GM21367 (cell line): ENCODE data around the gene LRCH4.

Experiments used
- ATAC-seq: cut with Tn5 transposase; IDR thresholded peaks from one replicate; pipeline ENCODE4 v1.9.1; 2021; ENCODE audit not compliant: unreplicated experiment

LRCH4 gene

DNA sequence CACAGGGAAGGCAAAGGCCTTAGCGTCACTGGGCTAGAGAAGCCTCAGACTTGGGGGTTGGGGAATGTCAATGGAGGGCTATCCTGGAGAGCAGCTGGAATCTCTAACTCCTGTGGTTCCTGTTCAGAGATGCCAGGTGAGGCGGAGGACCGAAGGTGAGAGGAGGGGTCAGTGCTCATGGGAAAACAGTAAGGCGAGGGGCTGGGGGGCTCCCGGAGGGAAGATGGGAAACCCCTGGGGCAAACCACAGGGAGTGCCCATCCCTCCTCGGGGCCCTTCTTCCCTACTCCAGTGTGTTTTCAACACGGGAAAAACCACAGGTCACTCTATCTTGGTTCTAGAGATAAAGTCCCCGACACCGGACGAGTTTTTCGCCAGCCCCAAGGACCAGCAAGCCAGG, 3.3 kb downstream of the LRCH4 start:
- no peak for ATAC-seq

DNA sequence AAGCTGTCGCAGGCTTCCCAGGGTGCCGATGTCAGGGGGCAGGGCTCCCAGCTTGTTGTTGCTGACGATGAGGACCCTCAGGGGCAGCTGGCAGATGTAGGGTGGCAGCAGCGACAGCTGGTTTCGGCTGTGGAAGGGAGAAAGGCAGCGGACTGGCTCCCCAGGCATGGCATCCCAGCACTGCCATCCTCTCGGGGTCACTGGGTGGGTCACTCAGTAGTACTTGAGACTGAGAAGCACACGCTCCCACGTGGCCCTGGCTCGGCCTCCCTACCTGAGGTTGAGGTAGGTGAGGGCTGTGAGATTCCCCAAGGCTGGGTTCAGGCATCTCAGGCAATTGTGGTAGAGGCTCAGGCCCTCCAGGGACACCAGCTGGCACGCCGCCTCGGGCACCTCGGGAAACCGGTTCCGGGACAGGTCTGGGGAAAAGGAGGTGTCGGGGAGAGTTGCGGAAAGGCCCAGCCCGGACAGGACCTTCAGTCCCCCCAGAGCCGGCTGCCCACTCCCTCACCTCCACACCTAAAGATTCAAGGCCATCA, 3.8 kb downstream of the LRCH4 start:
- ATAC-seq: no peak

DNA sequence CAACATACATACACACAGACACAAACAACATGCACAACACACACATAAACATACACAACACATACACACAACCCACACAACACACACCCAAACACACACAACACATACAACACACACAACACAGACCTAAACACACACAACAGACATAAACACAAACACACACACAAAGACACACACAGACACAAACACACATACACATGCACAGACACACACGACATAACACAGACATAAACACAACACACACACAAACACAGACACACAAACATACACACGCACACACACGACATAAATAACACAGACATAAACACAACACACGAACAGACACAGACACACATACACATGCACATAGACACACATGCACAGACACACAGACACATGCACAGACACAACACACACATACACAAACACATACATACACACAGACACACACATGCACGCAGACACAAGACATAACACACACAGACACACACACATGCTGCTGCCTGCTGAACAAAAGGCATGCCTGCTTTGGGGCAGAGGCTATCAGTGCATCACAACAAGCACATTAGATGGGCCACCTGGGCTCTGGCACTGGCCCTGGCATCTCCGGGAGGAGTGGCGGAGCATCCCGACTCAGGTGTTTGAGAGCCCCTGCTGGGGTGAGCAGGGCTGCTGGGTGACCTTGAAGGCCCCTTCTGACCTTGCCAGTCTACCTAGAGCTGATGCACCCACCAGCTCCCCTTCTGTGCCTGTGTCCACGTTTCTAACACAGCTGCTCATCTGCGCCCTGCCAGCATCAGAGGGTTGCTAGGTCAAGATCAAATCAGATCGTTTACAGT, 5.3 kb downstream of the LRCH4 start:
- no peak for ATAC-seq

DNA sequence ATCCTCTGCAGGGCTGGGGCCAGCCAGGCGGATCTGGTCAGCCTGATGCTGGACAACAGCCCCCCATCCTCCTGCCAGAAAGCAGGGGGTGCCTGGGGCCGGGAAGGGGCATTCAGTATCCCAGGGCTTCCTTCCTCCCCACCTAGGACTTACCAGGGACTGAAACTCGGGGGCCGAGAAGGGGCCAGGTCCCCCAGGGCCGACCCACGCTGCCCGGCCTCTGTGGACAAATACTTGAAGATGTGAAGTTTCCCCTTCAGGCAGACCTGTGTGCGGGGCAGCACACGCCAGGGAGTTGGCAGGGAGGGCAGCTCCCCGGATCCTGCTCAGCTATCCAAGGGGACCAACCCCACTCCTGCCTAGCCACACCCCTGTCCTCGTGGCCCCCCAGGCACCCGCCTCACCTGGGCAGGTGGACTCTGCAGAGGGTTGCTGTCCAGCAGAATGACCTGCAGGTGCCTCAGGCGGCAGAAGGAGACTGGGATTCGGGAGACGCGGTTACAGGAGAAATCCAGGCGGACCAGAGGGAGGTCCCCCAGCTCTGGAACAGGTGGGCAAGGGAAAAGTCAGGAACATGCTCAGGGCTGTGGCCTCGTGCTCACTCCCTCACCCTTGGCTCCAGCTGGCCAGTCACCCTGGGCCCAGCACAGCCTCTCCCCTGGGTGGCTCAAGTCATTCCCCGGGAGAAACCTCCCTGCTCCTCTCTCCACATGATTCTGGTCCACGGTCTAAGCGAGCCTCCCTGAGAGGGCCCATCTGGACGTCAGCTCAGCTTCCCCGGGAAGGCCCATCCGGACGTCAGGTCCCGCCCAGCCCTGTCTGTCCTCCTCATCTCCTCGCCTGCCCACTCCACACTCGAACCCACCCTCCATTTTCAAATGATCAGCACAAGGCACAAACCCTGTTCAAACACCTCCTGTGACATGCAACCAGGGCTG, 7.4 kb downstream of the LRCH4 start:
- no peak for ATAC-seq

DNA sequence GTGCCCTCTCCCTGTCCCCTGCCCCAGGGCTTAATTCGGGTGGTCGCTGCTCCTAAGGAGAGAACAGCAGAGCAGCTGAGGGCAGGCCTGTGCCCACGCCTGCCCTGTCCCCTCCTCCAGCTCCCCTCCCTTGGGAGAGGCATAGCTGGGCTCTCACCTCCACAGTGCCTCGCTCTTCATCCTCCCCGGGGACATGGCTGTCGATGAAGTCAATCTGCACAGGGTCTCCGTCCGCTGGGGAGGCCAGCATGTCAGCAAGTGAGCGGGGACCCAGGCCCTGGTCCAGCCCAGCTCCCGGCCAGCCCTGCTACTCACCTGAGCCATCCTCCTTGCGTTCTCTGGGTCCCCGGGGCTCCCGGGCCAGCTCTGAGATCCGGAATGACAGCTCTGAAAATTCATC, 8.4 kb downstream of the LRCH4 start:
- ATAC-seq: no peak

DNA sequence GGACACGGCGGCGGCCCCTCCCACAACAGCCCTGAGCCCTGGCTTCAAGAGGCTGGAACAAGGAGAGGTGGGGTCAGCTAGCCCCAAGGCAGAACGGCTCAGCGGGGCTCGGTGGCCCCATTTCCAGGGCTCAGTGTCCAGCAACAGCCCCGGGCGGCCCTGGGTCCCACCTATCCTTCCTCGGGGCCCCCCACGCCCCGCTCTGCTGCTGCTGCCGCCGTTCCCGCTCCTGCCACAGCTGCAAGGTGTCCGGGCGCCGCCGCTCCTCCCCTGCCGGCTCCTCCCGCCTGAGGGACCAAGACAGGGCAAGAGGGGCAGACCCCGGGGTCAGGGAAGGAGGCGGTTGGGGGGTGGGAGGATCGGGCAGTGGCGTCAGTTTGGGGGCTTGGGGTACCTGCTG, 8.8 kb downstream of the LRCH4 start:
- no peak for ATAC-seq

DNA sequence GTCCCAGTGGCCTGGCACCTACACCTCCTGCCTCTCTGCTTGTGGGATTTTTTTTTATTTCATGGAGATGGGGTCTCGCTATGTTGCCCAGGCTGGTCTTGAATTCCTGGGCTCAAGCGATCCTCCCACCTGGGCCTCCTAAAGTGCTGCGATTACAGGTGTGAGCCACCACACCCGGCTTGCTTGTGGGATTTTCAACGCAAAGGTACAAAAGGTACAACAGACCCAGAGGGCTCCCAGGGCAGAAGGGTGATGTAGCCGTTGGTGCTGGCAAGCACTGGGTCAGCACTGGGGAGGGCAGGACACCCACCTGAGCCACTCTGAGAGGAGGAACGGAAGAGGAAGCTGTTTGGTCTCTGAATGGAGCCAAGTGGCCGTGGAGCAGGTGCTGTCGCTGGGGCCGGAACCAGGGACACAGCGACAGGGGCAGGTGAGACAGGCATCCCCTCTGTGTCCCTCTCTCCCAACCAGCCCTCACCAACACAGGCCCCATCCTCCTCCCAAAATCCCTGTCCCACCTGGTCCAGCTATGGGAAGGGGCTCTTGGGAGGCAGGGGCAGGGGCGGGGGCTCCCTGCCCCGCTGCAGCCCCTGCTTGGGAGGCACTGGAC, 9.4 kb downstream of the LRCH4 start:
- no peak for ATAC-seq

DNA sequence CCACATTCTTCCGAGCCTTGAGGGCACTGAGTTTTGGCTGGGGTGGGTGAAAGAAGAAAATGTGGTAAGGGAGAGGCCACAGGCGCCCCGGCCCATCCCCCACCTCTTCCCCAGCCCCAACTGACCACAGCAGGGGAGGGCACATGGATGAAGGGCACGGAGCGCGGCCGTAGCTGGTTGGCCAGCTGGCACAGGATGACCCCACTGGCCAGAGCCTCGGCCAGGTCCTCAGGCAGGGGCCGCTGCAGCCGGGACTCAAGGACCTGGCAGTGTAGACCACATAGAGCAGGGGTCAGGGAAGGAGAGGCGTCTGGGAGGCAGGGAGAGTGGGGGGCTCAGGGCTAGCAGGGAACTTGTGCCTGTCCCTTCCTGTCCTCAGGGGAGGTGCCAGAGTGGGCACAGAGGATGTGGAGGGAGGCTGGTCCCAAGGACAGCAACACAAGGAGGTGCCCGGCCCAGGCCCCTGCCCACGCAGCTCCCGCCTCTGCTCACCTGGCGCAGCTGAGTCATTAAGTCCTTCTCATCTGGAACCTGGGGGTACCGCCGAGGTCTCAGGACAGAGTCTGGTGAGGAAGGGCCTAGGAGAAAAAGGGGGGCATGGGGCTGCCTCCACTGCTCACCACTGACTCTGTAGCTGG, 10.1 kb downstream of the LRCH4 start:
- ATAC-seq: no peak

DNA sequence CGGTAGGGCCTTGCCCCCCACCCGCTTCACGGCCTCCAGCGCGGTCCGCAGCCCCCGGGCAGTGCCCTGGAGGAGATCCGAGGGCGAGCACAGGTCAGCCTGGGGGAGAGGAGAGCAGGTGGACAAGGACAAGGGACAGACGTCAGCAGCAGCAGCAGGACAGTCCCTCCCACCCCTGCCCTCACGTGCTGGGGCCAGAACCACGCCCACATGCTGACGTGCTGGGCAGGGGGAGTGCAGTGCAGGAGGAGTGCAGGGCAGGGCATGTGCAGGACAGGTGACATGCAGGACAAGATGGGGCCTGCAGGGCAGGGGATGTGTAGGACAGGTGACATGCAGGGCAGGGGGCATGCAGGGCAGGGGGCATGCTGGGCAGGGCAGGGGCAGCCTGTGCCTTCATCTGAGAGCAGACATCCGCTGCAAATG, 10.7 kb downstream of the LRCH4 start:
- ATAC-seq: no peak

DNA sequence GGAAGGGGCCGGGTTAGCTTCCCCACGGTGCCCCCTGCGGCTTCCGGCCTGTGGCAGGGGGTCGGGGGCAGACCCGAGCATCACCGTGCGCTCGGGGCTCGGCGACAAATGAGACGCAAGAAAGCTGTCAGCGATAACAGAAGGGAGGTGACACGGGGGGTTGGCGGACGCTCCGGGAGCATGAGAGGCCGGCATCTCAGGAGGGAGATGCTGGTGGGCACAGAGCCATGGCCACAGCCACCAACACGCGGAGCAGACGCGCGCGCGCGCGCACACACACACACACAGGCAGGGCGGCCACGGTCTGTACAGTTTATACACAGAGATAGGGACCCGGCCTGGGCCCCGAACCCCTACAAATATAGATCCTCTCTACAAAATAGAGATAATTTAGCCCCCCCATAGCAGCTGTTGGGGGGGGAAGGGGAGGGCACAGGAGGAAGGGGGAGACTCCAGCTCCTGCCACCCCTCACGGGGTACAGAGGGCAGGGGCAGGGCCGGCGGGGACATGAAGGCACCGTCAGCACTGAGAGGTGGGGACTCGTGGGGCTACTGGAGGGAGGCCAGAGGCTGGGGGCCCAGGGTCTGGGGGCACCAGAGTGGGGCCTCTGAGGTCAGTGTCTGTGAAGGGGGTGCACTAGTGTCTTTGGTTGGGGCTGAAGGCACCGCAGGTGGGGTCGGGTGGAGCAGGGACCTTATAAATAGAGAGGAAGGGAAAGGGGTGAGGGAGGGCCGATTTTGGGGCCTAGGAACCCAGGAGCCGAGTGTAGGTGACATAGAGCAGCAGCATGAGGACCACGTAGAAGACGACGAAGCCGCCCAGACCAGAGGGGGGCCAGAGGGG, 11.3 kb downstream of the LRCH4 start:
- no peak for ATAC-seq

DNA sequence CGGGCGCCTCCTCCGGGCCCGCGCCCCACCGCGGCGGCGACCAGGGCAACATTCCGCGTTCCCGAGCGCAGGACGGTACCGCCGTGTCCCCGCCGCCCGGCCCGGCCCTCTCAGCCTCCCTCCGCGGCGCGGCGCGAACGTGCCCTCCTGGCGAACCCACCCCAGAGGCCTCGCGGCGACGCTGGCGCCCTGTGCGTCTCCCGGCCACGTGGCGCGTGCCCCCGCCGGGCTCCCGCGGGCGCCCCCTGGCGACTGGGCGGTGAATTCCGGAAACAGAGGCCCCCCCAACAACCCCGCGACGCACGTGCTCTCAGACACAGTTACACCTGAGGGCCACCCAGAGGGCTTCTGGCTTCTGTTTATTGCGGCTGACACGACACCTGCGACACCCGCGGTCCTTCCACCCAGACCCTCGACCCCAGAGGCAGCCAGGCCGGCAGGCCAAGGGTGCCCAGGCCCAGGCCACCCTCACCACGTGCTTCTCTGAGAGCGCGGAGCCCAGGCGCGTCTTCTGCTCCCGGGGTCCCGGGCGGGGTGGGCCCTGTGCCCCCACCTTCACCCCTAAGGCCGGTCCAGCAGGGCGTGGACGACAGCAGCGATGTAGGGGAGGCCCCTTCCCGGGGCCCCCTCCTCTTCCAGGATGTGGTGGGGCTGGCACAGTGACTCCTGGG, 12.1 kb downstream of the LRCH4 start, which contains the start of gene SAP25:
Gene SAP25 (minus strand): TSS at position 210 of the 671 bp plus-strand sequence. CDS start 158 bp downstream, at position 52.
- no peak for ATAC-seq

DNA sequence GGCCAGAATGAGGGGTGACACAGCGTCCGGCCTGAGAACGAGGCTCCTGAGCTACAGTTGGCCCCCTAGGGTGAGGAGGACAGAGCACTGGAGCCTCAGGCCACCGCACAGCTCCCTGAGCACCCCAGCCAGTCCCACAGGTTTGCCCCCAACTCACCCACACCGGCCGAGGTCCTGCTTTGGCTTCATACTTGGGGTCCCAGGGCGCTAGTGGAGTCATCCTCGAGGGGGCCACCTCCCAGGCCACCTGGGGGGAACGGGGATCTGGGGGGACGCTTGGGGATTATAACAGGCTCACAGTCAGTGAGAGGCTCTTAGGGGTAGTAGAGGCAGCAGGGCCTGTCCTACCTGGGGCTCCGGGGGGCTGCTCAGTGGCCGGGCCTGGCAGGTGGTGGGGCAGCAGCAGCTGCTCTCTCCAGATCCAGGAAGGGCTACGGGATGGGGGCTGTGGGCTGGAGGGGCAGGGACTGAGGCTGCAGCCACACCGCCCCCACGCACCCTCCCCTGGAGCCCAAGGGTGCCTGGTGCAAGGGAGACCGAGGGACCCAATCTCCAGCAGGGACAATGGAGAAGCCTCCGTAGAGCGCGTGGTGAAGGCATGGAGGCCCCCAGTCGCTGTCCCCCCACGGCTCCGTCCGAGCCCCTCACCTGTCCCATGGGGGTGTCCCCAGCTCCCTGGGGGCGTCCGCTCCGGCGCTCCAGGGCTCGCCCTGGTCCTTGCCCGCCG, 12.8 kb downstream of the LRCH4 start:
- no peak for ATAC-seq

DNA sequence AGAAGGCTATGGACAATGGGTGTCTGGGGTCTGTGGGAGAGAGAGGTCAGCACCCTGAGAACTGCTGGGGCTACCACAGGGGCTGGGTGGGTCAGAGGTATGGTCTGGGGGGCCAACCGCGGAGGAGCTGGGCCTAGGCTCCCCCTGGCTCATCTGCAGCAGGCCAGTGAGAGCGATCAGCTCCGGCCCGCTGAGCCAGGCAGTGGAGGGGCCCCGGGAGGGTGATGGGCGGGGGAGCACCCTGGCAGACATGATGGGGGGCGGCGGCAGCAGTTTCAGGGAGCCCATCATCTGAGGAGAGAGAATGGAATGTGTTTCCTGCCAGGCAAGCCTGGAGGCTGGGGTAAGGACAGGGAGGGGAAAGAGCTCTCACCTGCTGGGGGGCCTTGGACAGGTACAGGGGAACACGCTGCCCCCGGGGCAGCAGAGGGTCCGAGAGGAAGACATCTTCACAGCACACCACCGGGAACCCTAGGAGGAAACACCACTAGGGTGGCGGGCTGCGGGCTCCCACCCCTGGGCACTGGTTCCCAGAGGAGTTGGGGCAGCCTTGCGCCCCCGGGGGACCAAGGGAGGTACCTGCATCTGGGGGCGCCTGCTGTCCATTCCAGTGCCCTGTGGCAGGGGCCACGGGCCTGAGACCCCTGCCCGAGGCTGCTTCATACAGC, 13.5 kb downstream of the LRCH4 start:
- ATAC-seq: no peak

DNA sequence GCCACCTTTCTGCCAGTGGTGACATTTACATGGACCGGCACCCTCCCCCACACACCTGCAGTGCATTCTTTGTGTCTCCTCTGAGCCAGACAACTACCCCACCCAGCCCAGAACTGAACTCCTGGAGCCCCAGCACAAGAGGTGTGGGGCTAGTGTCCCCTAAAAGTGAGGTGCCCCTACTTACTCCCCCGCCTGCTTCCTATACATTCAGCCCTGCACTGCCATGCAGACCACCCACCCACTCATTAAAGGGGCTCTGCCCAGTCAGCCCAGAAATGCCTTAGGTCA, 14.2 kb downstream of the LRCH4 start:
- no peak for ATAC-seq

DNA sequence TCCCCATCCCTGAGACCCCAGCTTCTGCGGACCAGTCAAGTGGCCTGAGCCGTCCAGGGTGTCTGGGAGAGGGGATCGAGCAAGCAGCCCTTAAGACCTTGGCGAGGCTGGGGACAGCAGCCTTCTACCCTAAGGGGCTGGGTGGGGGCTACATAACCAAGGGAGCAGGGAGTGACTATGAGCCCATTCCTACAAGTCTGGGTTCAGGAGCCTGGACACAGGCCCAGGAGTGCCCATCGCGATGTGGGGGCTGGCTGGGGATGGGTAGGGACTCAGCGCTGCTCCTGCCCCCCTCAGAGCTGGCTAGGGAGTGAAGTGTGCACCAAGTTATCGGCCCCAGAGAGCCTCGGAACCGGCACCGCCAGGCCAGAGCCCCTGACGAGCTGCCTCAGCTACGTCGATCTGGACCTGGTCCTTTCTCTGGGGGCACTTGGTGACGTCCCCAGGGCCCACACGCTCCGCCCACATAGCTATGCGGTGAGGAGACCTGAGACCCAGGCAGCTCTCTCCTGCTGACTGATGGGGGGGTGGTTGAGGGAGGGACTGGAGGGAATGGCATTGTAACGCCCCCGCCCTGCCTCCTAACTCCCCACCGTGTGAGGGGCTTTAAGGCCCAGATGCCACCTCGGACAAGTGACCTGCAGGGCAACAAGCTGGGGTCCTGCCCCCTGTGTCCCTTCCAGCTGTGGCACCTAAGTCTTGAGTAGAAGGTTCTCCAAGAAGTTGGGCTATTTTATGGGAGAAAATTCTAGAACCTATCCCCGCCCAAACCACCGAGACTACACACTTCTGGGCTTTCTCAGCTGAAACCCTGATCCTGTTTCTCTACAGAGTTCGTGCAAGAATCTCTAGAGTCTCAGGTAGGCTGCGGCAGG, 14.7 kb downstream of the LRCH4 start:
- ATAC-seq: no peak

DNA sequence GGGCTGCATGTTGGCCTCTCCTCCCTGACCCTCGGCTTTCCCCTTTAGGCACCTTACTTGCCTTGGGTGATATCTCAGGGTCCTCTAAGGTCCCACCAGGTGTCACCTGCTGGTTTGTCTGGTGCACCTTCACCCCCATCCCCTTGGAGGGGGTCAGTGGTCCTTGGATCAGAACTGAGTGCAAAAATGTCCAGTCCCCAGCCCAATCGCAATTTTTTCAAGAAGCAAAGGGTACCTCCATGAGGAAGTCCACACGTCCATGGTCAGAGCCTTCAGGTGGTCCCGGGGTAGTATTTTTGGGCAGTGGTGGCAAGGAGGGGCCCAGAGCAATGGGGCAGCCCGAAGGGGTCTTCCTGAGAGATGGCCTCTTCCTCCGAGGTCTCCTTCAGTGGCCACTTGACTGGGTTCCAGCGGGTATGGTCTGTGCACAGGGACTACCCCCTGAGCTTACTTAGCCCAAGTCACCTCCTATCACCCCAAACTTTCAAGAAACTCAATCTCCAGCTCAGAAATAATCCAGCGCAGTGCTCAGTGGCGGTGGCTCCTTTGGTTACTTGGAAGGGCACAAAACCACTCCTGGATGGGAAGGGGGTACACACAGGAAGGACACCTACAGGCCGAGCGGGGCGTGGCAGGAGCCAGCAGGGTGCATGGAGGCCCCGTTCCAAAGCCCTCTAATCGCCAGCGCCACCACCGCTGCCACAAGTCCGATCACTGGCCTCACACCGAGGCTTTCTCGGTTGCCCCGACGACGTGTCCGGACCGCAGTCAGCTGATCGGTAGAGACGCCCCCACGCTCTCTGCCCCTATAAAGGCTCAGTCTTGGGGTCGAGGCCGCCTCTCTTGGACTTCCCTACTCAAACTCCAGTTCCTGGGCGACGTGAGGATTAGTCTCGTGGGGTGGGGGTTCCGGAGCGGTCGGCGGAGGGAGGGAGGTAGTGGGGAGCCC, 16.8 kb downstream of the LRCH4 start:
- ATAC-seq: no peak
